Stimulated activated CD8-positive, alpha-beta memory T cell treated with anti-CD3 and anti-CD28 coated beads, Interleukin-7, amount 100 ng/mL, for 48 hours (primary cell): ENCODE data around the gene GAB2.

ENCODE experiments used
- DNase-seq, 2 donors: peaks; one replicate each; pipeline ENCODE4 v3.0.0-alpha.2; 2020; ENCODE audit warnings: low read depth in 1 of 2; ENCODE audit errors: extremely low read depth in 1 of 2

The GAB2 gene

DNA sequence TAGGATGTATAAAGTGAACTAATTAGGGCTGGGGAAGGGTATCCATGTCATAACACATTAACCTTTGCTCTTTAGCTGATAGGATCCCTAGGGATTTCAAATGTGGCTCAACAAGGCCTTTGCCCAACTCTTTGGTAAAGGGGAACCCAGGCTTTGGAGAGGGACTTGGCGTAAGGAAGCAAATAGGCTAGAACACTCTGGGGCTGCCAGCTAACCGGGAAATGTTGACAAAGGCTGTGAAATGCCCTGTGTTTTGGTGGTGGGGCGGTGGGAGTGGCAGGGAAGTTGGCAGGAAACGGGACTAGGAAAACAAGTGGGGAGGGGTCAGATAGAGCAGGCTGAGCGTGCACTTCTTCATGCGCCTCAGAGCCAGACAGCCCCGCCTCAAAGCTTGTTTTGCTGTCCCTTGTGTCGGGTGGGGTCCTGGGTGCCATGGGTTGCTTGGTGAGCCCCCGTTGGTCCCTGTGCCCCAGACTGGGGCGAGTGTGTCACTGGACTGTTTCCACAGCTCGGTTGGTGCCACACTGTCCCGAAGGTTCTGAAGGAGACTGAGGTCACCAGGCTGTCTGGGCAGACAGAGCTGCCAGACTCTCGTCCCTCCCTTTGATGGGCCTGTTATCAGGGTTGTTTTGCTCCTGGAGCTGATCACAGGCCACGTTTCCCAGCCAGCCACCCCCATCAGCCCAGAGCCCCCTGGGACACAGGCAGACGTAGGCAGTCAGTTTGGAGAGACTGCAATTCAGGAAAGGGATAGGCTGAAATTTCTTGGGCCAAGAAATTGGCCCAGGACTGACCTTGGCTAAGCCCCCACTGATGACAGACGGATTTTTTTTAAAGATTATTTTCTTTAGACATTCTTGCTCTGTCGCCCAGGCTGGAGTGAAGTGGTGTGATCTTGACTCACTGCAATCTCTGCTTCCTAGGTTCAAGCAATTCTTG lies 248.8 kb downstream of the GAB2 start:
- DNase-seq: no peak

DNA sequence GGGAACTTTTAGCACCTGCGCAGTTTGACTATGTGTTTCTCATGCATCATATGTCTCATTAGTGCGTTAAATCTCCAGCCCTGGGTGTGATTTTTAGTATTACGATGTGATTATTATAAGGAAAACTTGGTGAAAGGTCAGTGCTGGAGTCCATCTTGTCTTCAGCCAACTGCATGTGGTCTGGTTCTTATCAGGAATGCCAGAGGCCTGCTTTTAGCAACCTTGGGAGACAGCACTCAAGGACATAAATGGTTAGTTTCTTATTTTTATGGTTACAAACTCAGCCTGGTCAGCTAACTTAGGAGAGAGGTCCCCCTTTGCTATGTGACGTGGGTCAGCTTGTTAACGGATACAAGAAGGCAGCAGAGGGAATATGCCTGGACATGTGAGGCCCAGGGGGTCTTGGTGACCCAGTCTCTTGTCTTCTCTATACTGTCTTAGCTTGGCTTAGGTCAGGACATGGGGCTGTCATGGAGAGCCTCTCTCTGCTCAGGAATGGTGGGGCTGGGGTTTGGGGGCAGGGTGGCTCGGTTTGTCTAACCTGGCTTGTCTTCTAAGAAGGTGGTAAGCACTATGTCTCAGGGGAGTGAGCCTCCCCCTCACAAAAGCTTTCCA lies 250.7 kb downstream of the GAB2 start:
- DNase-seq: no peak
